Measurements from ENCODE around the gene TPM2.

The TPM2 gene

DNA sequence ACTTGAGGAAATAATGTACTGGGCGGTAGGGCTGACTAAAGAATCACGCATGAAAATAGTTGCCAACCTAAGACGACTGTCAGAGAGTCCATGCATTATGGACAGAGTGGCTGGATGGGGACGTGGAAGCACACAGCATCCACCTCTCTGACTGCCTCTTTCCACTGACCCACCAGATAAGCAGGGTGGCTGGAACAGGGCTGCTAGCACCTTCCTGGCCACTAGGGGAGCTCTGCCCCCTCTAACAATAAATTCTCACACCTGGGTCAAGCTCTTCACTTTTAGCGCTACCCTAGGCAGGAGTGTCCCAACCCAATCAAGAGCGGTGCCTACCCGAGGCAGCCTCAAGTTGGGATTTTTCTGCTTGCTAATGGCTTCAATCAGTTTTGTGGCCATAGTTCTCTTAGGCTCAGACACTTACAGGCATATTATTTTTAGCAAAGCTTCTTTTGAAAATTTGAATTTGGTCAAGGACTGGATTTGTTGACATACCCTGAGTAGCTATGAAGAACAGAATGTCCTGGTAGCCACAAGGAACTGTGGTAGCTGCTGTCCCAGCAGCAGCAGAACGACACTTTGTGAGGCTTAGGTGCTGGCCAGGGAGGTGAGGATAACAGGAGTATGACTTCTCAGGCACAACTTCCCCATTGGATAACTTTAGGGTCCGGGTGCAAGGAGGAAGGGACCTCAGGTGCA lies 6.9 kb upstream of the TPM2 start:
- peak; percentile 20 for DNase-seq (ENCODE audit: low read depth, low spot score)

DNA sequence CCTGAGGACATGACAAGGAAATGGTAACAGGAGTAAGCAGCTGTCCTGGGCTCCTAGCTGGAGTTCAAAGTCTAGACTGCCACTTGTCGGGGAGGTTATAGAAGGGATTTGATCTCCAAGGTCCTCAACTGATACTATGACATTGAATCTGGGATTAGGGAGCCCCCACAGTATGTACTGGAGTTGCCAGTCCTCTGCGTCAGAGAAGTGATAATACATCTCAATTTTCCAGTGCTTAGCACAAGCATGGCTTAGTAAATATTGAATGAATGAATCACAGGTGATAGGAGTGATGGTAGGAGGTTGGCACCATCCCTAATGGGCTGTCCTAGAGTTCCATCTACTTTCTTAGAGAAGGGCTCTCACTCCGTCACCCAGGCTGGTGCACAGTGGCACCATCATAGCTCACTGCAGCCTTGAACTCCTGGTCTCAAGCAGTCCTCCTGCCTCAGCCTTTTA lies 6.2 kb upstream of the TPM2 start:
- DNase-seq (ENCODE audit: low read depth, low spot score), result no peak

DNA sequence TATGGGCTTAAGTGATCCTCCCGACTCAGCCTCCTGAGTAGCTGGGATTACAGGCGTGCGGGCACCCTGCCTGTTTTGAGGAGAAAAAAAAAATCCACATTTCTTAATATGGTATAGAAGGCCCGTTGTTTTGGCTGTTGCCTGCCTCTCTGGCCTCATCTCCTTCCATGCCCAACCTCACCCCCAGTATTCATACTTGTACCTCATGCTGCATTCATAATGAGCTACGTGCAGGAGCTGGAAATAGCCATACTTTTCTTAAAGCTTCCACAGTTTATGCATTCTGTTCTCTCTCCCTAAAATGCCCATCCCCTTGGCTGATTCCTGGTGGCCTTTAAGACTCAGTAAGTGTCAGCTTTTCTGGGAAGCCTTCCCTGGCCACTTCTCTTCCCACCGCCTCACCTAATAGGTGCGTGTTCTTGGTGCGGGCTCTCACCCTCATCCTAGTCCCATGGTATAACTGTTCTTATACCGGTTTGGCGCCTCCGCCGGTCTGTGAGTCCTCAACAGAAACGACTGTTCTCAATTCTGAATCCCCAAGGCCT lies 2.1 kb upstream of the TPM2 start:
- no peak for DNase-seq (ENCODE audit: low read depth, low spot score)

DNA sequence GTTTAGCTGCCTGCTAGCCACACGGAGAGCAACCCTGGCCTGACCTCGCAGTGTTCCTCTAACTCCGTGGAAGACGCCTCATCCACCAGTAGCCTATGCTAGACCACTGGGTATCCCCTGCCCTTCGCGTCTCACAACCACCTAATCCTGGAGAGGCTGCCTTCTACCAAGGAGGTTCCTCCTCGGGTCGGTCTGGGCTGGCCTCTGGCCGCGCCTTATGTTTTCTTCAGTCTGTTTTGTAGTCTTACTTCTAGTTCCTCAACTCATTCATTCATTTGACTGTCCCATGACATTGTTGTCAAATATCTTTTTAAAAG lies 1.6 kb upstream of the TPM2 start:
- DNase-seq (ENCODE audit: low read depth, low spot score), result no peak

DNA sequence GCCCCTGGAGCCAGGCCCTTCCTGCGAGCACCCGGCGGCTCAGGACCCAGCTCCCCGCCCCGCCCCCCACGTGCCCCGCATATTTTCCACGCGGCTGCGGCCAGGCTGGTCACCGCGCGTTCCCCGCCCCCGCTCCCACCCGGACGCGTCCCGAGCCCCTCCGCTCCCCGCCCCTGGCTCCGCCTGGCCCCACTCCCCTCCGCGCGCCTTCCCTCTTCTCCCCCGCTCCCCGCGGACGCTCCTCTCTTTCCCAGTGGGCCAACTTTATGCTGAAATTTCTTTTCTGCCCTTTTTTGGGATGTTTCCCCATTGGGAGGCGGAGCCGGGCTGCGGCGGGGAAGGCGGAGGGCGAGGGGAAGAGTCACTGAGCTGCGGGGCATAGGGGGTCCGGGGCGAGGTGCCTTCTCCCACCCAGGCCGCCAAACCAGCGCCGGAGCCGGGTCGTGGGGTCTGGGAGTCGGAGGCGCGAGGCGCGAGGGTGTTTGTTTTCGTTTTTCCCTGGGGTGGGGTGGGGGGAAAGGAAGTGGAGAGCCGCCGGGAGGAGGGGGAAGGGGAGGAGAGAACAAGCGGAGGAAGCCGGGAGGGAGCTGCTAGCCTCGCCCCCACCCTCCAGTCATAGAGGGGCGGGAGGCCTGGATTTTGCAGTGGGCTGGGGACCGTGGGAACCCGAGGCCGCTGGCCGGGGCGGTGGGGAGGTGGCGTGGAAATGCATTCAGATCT lies 1.0 kb upstream of the TPM2 start:
- no peak for DNase-seq (ENCODE audit: low read depth, low spot score)

DNA sequence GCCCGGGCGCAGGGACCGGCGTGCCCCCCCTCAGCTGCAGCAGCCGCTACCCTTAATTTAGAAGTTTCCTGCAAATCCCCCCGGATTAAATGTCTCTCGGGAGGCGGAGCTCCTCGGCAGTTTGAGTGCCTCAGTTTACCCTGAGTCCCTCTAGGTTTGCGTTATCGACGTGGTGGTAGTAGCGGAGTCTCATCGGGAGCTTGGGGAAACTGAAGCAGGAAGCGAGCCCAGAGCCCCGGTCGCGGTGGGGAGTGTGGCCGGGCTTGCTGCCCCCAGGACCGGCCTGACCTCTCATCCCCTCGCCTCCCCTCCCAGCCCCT lies 529 bp upstream of the TPM2 start:
- DNase-seq (ENCODE audit: low read depth, low spot score), result no peak

DNA sequence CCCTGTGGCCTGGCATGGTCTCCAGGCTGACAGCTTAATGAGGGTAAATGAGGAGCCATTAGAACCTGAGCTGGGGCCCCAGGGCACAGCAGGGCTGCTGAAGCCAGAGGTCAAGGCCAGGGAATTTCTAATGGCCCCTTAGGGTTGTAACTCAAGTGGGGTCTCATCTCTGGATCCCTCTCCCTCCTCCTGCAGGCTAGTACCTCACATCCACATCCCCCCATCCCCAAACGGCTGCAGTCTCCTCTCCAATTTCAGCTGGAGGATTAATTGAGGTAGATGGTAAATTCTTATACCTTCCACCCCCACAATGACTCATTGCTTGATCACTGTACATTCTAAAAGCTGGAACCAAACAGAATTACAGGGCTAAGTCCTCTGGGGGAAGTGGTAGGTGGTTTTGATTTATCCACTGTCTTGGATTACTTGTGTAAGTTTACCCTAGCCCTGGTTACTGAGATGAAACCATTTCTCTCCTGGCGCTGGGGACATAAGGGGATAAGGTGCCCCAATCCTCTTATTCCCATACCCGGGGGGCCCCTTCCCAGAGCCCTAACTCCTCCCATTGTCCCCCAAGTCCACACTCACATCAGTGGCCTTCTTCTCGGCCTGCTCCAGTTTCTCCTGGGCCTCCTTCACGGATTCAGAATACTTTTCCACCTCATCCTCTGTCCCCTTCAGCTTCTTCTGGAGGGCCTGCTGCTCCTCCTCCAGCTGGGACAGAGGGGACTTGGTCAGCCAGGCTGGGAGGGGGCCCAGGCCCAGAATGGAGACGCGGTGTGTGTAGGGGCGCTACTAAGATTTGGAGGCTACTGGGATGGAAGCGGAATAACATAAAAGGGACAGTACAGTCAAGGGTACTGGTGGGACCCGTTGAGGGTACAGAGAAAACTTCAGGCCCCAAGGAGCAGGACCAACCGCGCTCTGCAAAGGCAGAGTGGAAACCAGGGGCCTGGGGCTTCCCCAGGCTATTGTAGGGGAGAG lies 875 bp downstream of the TPM2 start:
- DNase-seq (ENCODE audit: low read depth, low spot score), result no peak

DNA sequence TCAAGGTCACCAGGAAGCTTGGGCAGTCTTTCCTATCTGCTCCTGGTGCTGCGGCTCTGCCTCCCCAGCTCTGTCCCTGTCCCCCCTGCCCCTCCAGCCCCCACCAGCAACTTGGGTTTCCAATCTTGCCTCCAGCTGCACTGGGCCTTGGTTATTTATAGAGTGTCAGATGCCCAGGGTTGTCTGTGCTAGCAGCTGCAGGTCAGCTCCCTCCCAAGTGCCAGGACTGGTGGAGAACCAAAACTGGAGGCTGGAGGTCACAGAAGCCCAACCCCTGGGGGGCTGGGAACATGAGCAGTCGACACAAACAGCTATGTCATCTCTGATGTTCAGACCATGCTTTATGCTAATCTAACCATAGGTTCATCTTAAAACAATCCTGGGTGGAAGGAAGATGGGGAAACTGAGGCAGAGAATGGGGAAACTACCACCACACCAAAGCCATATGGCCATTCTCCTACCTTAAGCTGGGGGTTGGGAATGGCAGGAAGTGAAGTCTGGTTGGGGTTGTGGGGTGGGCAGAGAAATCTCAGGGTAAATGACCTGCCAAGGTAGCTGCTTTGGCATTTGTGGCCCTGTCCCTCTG lies 1.7 kb downstream of the TPM2 start:
- no peak for DNase-seq (ENCODE audit: low read depth, low spot score)

DNA sequence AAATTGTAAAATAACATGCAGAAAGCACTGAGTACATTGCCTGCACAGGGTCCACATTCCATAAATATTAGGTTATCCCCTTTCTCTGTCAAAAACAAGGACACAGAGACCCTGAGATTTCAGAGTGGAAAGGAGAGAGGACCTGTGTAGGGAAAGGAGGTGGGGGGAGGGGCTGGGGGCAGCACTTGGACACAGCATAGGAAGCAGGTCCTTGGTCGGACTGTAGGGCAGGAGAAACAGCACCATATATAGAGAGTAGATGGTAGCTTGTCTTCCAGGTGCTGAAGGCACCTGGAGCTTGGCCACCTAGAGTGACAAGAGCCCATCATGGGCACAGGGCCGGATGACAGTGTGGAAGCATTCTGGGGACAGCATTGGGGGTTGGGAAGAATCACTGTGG lies 2.4 kb downstream of the TPM2 start:
- no peak for DNase-seq (ENCODE audit: low read depth, low spot score)

DNA sequence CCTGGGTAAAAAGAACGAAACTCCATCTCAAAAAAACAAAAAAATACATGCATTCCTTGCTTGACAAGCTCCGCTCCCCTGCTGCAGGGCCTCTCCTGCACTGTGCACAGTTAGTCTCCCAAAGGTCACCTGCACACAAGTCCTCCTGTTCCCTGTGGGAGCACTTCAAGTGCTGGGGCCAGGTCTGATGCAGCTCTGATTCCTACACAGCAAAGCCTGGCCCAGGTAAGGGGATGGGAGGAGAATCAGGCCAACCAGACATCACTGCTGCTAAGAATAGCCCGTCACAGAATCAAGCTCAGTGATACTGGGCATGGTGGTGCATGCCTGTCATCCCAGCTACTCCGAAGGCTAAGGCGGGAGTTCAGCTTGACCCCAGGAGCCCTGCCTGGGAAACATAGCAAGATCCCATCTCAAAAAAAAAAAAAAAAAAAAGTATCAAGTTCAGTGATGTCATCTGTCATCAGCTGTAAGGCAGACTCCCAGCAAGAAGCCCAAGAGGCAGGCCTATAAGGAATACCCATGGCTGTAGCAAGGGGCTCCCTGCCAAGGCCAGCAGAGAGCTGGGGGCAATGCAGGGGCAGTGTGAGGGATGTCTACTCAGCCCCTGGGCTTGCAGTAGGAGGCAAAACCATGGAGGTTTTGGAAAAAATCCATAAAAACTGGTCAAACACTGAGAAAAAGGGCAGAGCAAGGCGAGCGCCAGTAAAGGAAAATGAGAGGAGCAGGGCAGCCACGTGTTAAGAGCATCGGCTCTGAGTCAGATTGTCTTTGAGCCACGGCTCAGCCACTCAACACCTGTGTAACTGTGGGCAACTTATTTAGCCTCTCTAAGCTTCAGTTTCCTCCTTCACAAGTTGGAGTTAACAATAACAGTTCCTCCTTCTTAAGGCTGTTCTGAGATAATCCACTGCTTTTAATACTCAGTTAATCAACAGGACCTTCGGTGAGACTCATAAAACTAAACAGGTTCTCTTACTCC lies 3.2 kb downstream of the TPM2 start:
- no peak for DNase-seq (ENCODE audit: low read depth, low spot score)

DNA sequence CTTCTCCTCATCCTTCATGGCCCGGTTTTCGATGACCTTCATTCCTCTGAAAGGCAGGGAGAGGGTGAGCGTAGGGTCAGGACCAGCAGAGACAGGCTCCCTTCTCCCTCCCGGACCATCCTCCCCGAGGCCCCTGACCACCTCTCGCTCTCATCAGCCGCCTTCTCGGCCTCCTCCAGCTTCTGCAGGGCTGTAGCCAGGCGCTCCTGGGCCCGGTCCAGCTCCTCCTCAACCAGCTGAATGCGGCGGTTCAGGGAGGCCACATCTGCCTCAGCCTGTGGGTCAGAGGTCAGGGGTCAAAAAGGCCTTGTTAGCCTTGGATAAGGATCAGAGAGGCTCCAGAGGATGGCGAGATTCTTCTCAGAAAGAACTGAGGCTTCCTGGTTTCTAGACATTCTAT lies 4.2 kb downstream of the TPM2 start:
- no peak for DNase-seq (ENCODE audit: low read depth, low spot score)

DNA sequence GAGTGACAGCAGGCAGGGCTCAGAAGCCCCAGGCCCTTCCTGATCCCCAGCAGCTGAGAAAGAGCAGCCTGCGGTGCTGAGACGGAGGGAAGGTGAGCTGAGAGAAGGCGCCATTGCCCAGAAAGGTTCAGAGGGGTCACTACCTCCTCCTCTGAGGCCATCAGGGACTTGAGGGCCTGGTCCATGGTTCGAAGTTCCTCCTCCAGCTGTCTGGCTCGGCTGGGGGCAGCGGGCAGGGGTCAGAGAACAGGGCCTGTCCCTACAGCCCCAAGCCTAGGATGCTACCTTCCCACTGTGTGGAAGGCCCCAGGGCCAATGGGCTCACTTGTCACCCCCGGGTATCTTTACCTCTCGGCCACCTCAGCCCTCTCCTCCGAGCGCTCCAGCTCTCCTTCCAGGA lies 4.8 kb downstream of the TPM2 start:
- no peak for DNase-seq (ENCODE audit: low read depth, low spot score)

DNA sequence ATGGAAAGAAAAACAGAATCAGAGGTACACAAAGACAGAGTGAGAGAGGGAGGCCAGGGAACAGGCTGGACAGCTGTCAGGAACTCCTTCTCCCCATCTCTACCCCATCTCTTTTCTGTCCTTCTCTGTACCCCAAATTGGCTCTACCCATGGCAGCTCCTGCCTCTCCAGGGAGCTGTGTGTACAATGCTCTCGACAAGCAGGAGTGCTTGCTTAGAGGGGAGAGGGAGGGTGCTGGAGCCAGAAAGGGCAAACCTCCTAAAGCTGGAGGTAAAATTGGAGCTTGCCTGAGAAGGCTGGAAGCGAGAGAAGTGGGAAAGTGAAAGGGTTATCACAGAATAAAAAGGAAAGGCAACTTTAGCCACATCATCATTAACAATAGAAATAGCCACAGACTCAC lies 6.4 kb downstream of the TPM2 start:
- no peak for DNase-seq (ENCODE audit: low read depth, low spot score)

DNA sequence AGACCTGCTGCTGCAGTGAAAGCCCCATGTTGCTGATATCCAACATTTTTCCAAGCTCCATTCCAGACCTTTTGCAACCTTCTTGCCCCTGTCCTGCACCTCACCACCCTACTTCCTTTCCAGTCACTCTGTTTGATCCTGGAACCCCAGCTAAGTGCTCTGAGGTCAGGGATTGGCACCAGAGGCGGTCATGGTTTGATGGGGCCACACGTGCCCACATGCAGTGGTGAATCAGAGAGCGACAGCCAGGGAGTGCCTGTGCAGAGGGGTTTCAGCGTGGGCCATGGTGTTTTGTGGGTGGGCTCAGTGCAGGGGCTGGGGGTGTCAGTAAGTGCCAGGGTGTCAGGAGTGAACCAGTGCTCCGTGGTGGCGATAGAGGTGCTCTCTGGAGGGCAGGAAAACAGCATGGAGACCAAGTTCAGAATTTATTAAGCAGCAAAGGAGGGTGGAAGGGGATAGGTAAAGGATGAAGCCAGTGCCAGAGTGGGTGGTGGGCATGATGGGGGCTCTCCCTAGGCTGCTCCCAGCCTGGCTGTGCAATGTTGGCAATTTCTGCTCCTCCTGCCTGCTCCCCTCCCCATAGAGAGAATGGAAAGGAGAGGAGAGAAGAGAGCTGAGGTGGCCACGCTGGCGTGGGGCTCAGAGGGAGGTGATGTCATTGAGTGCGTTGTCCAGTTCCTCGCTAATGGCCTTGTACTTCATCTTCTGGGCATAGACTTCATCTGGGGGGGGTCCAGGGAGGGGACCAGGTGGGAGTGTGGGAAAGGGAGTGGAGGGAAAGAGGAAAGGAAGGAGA lies 7.0 kb downstream of the TPM2 start:
- no peak for DNase-seq (ENCODE audit: low read depth, low spot score)

DNA sequence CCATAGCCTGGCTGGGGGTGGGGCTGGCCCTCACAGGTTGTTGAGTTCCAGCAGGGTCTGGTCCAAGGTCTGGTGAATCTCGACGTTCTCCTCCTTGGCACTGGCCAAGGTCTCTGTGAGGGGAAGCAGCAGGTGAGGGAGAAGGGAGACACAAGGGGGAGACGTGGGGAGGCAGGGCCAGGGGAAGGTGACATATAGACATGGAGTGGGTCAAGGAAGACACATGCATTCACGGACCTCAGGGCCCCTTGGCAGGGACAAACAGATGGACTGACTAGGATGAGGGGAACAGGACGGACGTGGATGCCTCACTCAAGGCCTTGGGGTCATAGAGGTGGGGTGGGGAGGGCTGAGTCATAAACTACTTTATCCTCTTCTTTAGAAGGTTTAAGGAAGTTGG lies 7.7 kb downstream of the TPM2 start:
- no peak for DNase-seq (ENCODE audit: low read depth, low spot score)

DNA sequence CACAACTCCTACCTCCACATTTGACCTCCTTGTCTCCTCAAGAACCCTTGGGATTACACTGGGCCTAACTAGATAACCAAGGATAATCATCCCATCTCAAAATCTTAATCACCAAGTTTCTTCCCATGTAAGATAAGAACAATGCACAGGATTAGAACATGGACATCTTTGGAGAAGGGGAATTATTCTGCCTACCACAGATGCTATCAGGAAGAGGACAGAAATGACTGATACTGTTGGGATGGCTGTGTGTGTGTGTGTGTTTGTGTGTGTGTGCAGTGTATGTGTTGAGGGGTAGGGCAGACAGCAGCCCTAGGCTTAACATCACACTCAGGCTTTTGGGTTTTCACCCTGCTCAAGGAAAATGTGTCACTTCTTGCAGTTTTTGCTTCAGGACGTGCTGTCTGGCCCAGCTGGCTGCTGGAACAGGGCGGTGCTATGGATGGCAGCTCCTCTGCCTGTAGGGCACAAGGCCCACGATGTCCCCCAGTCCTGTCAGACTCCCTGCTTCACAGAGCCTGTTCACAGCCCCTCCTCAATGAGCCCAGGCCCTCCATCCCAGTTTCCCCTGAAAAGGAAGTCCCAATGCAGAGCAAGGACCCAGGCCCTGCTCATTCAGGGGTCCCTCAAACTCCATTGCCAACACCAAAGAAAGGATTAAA lies 8.3 kb downstream of the TPM2 start:
- DNase-seq (ENCODE audit: low read depth, low spot score), result no peak

DNA sequence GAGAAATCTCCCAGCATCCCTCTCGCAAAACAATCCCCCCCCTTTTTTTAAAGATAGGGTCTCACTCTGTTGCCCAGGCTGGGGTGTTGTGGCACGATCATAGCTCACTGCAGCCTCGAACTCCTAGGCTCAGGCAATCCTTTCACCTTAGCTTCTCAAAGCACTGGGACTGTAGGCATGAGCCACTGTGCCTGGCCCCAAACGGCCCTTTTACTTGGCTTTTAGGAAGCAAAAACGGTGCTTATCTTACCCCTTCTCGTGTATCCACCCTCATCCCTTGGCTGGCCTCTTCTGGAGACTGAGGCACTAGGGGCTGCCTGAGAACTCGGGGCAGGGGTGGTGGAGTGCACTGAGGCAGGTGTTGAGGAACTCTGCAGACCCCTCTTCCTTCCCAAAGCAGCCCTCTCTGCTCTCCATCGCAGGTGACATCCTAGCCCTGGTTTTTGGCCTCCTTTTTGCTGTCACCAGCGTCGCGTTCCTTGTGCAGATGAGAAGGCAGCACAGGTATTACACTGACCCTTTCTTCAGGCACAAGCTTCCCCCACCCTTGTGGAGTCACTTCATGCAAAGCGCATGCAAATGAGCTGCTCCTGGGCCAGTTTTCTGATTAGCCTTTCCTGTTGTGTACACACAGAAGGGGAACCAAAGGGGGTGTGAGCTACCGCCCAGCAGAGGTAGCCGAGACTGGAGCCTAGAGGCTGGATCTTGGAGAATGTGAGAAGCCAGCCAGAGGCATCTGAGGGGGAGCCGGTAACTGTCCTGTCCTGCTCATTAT lies 9.2 kb downstream of the TPM2 start:
- DNase-seq (ENCODE audit: low read depth, low spot score), result no peak

DNA sequence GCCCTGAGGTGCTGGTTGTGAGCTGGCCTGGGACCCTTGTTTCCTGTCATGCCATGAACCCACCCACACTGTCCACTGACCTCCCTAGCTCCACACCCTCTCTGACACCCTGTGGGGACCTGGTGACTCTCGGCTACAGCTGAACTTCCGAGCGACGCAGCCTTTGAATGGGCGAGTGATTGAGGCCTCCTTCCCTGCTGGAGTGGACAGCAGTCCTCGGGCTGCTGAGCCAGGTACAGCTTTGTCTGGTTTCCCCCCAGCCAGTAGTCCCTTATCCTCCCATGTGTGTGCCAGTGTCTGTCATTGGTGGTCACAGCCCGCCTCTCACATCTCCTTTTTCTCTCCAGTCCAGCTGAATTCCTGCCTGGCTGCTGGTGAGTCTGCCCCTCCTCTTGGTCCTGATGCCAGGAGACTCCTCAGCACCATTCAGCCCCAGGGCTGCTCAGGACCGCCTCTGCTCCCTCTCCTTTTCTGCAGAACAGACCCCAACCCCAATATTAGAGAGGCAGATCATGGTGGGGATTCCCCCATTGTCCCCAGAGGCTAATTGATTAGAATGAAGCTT lies 9.9 kb downstream of the TPM2 start:
- DNase-seq (ENCODE audit: low read depth, low spot score), result no peak

All from activated naive CD8-positive, alpha-beta T cell treated with anti-CD3 and anti-CD28 coated beads, Interleukin-2, amount 50 U/mL, for 16 hours (primary cell).